ENCODE measurements around the gene BSN. TPM values are rescaled to one million over a fixed set of nuclear protein-coding genes. Genes with fewer than 3 reads are reported as not detected.

BSN gene
- total and polyA plus RNA-seq, 2 experiments from 2014 or later: 1.2 to 2.1 TPM

- peaks cover 15% of the 10 kb centered on the region for H3K4me1 ChIP-seq (ENCODE audit: low read depth)
- no peak for TF ChIP-seq CTCF (IDR thresholded peaks at IDR 0.05; ENCODE audit: low read depth, low read length)
- H3K36me3 ChIP-seq: no peaks in the 10 kb centered on the region
- H3K9me3 ChIP-seq (ENCODE audit: low read depth): no peaks in the 10 kb centered on the region
- no peak for DNase-seq (ENCODE audit: low read depth in 1 of 2, low spot score in 1 of 2)
- no peak overlapping the region for H3K27ac ChIP-seq
- H3K4me3 ChIP-seq: no peak overlapping the region
- no peaks in the 10 kb centered on the region for H3K27me3 ChIP-seq
These were observed 100.0 kb downstream of the BSN start for GRCh38 chr3:49654176-49654825.

DNA sequence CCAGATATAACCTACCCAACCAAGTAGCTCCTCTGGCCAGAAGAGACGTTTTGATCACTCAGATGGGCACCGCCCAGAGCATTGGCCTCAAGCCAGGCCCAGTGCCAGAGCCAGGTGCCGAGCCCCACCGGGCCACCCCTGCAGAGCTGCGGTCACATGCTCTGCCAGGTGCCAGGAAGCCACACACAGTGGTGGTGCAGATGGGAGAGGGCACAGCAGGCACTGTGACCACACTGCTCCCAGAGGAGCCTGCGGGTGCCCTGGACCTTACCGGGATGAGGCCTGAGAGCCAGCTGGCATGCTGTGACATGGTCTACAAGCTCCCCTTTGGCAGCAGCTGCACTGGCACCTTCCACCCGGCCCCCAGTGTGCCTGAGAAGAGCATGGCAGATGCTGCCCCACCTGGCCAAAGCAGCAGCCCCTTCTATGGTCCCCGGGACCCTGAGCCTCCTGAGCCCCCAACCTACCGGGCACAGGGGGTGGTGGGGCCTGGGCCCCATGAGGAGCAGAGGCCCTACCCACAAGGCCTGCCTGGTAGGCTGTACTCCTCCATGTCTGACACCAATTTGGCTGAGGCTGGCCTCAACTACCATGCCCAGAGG is 100.8 kb downstream of the BSN start:
- Histone ChIP-seq H3K9me3 (ENCODE audit: low read depth) (no peaks in the 10 kb centered on the region), H3K27me3 (no peaks in the 10 kb centered on the region), H3K36me3 (no peaks in the 10 kb centered on the region), H3K4me3 (no peak overlapping the region), H3K27ac (no peak overlapping the region), H3K4me1 (ENCODE audit: low read depth) (peaks cover 9% of the 10 kb centered on the region)
- no peak for TF ChIP-seq CTCF (IDR thresholded peaks at IDR 0.05; ENCODE audit: low read depth, low read length)
- DNase-seq (ENCODE audit: low read depth in 1 of 2, low spot score in 1 of 2): no peak

- Histone ChIP-seq H3K9me3 (ENCODE audit: low read depth) (no peaks in the 10 kb centered on the region), H3K4me1 (ENCODE audit: low read depth) (peaks cover 1% of the 10 kb centered on the region), H3K36me3 (no peaks in the 10 kb centered on the region), H3K27ac (no peak overlapping the region), H3K4me3 (no peak overlapping the region), H3K27me3 (no peaks in the 10 kb centered on the region)
- TF ChIP-seq CTCF (IDR thresholded peaks at IDR 0.05; ENCODE audit: low read depth, low read length): no peak
- DNase-seq (ENCODE audit: low read depth in 1 of 2, low spot score in 1 of 2): no peak
These were observed 101.5 kb downstream of the BSN start for GRCh38 chr3:49655731-49656285.

GRCh38 chr3:49656541-49657112 is 102.3 kb downstream of the BSN start:
- H3K27ac ChIP-seq: no peak overlapping the region
- H3K27me3 ChIP-seq: no peaks in the 10 kb centered on the region
- no peak overlapping the region for H3K4me3 ChIP-seq
- peak; percentile 8 for TF ChIP-seq CTCF (IDR thresholded peaks at IDR 0.05; ENCODE audit: low read depth, low read length)
- no peaks in the 10 kb centered on the region for H3K4me1 ChIP-seq (ENCODE audit: low read depth)
- H3K9me3 ChIP-seq (ENCODE audit: low read depth): no peaks in the 10 kb centered on the region
- DNase-seq (ENCODE audit: low read depth in 1 of 2, low spot score in 1 of 2): peak in 1 of 2 donors; percentile 9
- H3K36me3 ChIP-seq: no peaks in the 10 kb centered on the region

DNA sequence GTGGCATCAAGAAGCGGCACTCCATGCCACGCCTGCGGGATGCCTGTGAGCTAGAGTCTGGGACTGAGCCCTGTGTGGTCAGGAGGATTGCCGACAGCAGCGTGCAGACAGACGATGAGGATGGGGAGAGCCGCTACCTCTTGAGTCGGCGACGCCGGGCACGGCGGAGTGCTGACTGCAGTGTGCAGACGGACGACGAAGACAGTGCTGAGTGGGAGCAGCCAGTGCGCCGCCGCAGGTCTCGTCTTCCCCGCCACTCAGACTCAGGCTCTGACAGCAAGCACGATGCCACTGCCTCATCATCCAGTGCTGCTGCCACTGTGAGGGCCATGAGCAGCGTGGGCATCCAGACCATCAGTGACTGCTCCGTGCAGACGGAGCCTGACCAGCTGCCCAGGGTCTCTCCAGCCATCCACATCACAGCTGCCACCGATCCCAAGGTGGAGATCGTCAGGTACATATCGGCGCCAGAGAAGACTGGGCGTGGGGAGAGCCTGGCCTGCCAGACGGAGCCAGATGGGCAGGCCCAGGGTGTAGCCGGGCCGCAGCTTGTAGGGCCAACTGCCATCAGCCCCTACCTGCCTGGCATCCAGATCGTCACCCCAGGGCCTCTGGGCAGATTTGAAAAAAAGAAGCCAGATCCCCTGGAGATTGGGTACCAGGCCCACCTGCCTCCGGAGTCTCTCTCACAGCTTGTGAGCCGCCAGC is 103.1 kb downstream of the BSN start:
- H3K4me1 ChIP-seq (ENCODE audit: low read depth): no peaks in the 10 kb centered on the region
- no peaks in the 10 kb centered on the region for H3K36me3 ChIP-seq
- no peak for TF ChIP-seq CTCF (IDR thresholded peaks at IDR 0.05; ENCODE audit: low read depth, low read length)
- no peaks in the 10 kb centered on the region for H3K9me3 ChIP-seq (ENCODE audit: low read depth)
- no peak for DNase-seq (ENCODE audit: low read depth in 1 of 2, low spot score in 1 of 2)
- no peak overlapping the region for H3K4me3 ChIP-seq
- H3K27me3 ChIP-seq: no peaks in the 10 kb centered on the region
- no peak overlapping the region for H3K27ac ChIP-seq
